Lower leg skin (tissue), 4 donors: ENCODE data around the gene CAPG. TPM values are rescaled to one million over a fixed set of nuclear protein-coding genes. Genes with fewer than 3 reads are reported as not detected.
"Not testable (repeated sequence)": the region's sequence is repeated elsewhere in the genome, so short reads cannot be mapped to it uniquely, and the experiment has no call there.

Experiments used
- DNase-seq, 2 donors: peaks; one replicate each; pipeline ENCODE4 v3.0.0-alpha.2; 2019; ENCODE audit warnings: low spot score in 2 of 2
- H3K4me3 ChIP-seq: fragments of 200-600 bp; sonication (generic); 2 replicates; pipeline ENCODE4 v1.5.1; 2017; ENCODE audit warnings: mild to moderate bottlenecking, low read depth; ENCODE audit not compliant: poor library complexity, severe bottlenecking
- CTCF ChIP-seq, 3 donors: fragments of 450-650 bp; IDR thresholded peaks; one replicate each; pipeline ENCODE4 v1.5.1; 2016; ENCODE audit warnings: antibody characterized with exemption in 3 of 3, mild to moderate bottlenecking in 3 of 3, moderate library complexity in 2 of 3
- POLR2A ChIP-seq, 2 donors: fragments of 450-650 bp; IDR thresholded peaks; one replicate each; pipeline ENCODE4 v1.6.1; 2016 to 2017; ENCODE audit warnings: antibody characterized with exemption in 2 of 2, mild to moderate bottlenecking in 1 of 2, moderate library complexity in 1 of 2
- WGBS, 2 donors: methylation state at CpG; one replicate each; pipeline ENCODE4 v1.1.5; 2018; 5-methylcytosine and 5-hydroxymethylcytosine counted together
- intact Hi-C: fragments of 100-400 bp; cut with DNase I; formaldehyde crosslinking; loops from one replicate; pipeline ENCODE4 v1.15.0; 2023; ENCODE audit warnings: low total_unique reads
- total RNA-seq, 4 donors: library from RNA; depleted of rRNA; stranded (reverse); fragments of >200 nt; gene quantifications; one replicate each; pipeline ENCODE4 v1.1.0, GENCODE V29; 2016

The CAPG gene
- total RNA-seq, 4 donors from 2014 or later = 177 to 272 (median 232) TPM

DNA sequence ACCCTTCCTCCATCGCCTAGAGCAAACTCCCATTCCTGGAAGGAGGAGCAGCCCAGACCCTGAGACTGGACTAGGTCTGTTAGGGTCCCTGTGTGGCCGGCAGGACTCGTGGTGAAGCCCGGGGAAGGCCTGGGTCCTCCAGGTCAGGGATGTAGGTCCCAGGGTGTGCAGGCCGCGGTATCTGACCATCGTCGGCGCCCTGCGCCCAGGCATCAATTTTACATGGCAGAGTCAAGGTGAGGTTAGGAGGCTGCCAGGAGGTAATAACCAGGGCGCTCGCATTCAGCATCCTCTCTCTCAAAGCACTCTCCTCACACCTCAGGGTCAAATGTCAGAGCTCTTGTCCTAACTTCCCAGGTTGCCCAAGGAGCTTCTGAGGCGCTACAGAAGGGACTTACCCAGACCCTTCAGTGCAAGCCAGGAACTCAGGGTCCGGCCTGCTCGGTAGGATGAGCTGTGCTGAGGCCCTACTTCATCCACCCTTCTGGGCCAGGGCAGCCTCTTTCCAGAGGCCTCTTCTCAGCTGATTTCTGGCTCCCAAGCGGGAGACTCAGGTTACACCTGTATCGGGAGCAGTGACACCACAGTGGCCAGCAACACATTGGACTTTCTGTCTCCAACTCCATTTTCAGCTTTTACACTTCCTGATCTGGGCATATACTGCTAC lies 9.0 kb upstream of the CAPG start:
- H3K4me3 ChIP-seq = peak overlapping the region; percentile 52
- WGBS, 2 donors = 52 to 65% methylated on average over 13 to 17 of the region's 17 CpGs
- intact Hi-C loops = no loop called here
- DNase-seq = no peak
- no peak for TF ChIP-seq POLR2A (IDR thresholded peaks at IDR 0.05)
- no peak for TF ChIP-seq CTCF (IDR thresholded peaks at IDR 0.05)

- 25 to 28% methylated on average over 23 to 39 of the region's 57 CpGs for WGBS, 2 donors
- TF ChIP-seq CTCF (IDR thresholded peaks at IDR 0.05) = no peak
- no peak for TF ChIP-seq POLR2A (IDR thresholded peaks at IDR 0.05)
- intact Hi-C loops = no loop called here
- DNase-seq = peak; percentile 78 to 97
- H3K4me3 ChIP-seq = peak within 1 kb of the TSS; percentile 52
These were observed 8.2 kb upstream of the CAPG start, which contains the start of gene SH2D6 for GRCh38 chr2:85418132-85419008. Gene SH2D6 (plus strand): TSS chr2:85418714. CDS start chr2:85429466, 10,752 bp downstream.

DNA sequence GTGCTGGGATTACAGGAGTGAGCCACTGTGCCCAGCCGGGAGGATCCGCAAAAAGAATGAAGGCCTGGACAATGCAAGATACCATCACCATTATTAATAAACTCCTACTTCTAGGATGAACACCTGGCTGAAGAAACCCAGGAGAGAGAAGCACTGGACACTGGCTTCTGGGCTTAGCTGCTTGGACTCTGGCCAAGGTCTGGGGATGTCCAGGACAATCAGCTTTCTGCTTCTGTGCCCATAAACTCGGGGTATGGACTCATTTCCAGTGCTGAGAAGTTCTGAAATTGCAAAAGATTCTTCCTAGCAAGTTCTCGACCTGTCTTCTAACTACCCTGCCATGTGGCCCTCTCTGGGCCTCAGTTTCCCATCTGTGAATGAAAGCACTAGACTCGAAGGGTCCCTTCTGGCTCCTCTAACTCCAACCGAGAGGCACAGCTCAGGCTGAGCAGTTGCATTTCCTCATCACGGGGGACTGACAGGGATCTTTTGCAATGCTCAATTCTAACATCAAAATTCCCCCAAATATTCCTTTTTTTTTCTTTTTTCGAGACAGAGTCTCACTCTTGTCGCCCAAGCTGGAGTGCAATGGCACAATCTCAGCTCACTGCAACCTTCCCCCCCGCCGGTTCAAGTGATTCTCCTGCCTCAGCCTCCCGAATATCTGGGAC lies 5.9 kb upstream of the CAPG start:
- intact Hi-C loops = no loop called here
- WGBS, 2 donors = 79% methylated on average over 12 of the region's 12 CpGs
- TF ChIP-seq POLR2A (IDR thresholded peaks at IDR 0.05) (no peak), CTCF (IDR thresholded peaks at IDR 0.05) (no peak)
- DNase-seq = no peak
- no peak overlapping the region for H3K4me3 ChIP-seq

GRCh38 chr2:85414761-85415553 lies 4.8 kb upstream of the CAPG start:
- 64 to 67% methylated on average over 7 of the region's 7 CpGs for WGBS, 2 donors
- TF ChIP-seq CTCF (IDR thresholded peaks at IDR 0.05) = no peak
- no peak for TF ChIP-seq POLR2A (IDR thresholded peaks at IDR 0.05)
- H3K4me3 ChIP-seq = no peak overlapping the region
- intact Hi-C loops = no loop called here
- no peak for DNase-seq

GRCh38 chr2:85414421-85414759 lies 4.2 kb upstream of the CAPG start:
- WGBS, 2 donors = 77 to 80% methylated on average over 5 of the region's 5 CpGs
- H3K4me3 ChIP-seq, DNase-seq, intact Hi-C loops: not testable (repeated sequence)
